IMR-90 (cell line): ENCODE data around the gene ASB1. TPM values are rescaled to one million over a fixed set of nuclear protein-coding genes. Genes with fewer than 3 reads are reported as not detected.
"Not testable (repeated sequence)": the region's sequence is repeated elsewhere in the genome, so short reads cannot be mapped to it uniquely, and the experiment has no call there.

Experiments
- ATAC-seq: fragments of 200-7000 bp; cut with Tn5 transposase; 2 replicates; pipeline ENCODE4 v1.9.1; 2020; ENCODE audit warnings: low read depth, mild to moderate bottlenecking, moderate library complexity
- BruUV-seq: library from RNA; stranded (reverse); fragments of 400-500 nt; replicated peaks from 2 replicates; lab custom pipeline; 2021; lab: Mats Ljungman, UMichigan
- CTCF ChIA-PET: fragments of 300-600 bp; formaldehyde crosslinking; extraction: SDS; loops from one replicate; lab custom pipeline; 2021; ENCODE audit warnings: antibody characterized with exemption; lab: Yijun Ruan, JAX
- POLR2A ChIA-PET: fragments of 300-600 bp; sonication (Branson Sonifier 250); formaldehyde crosslinking; loops from one replicate; lab custom pipeline; 2022; ENCODE audit warnings: antibody characterized with exemption; ENCODE audit not compliant: unreplicated experiment; lab: Charles Lee
- DNase-seq: peaks from one replicate; pipeline ENCODE4 v3.0.0; 2013
- H2AFZ ChIP-seq: replicated peaks from 2 replicates; pipeline ENCODE3; 2013; ENCODE audit warnings: low read length, mild to moderate bottlenecking; ENCODE audit not compliant: poor library complexity
- H2AK5ac ChIP-seq: 2 replicates; pipeline ENCODE4 v1.6.1; 2013; ENCODE audit warnings: low read depth, low read length, inconsistent platforms
- H2AK9ac ChIP-seq: replicated peaks from 2 replicates; pipeline ENCODE3; 2013; ENCODE audit warnings: mild to moderate bottlenecking, low read depth, low read length, moderate library complexity; ENCODE audit not compliant: poor library complexity
- H2BK120ac ChIP-seq: 2 replicates; pipeline ENCODE4 v1.6.1; 2013; ENCODE audit warnings: low read depth, low read length, inconsistent platforms
- H2BK15ac ChIP-seq: 3 replicates; pipeline ENCODE4 v1.6.1; 2013; ENCODE audit warnings: low read depth, low read length, inconsistent platforms
- H2BK20ac ChIP-seq: 2 replicates; pipeline ENCODE4 v1.6.1; 2013; ENCODE audit warnings: low read depth, mild to moderate bottlenecking, inconsistent platforms, low read length, moderate library complexity
- H2BK5ac ChIP-seq: 2 replicates; pipeline ENCODE4 v1.6.1; 2013; ENCODE audit warnings: mild to moderate bottlenecking, low read depth, low read length, inconsistent platforms; ENCODE audit not compliant: poor library complexity, severe bottlenecking
- H3K14ac ChIP-seq: replicated peaks from 2 replicates; pipeline ENCODE4 v1.6.1; 2013; ENCODE audit warnings: low read depth, low read length, inconsistent platforms
- H3K18ac ChIP-seq: 2 replicates; pipeline ENCODE4 v1.6.1; 2013; ENCODE audit warnings: low read depth, low read length, control low read depth
- H3K23ac ChIP-seq: 2 replicates; pipeline ENCODE4 v1.6.1; 2013; ENCODE audit warnings: low read depth, low read length, inconsistent platforms
- H3K27ac ChIP-seq: 2 replicates; pipeline ENCODE4 v1.5.1; 2013; ENCODE audit warnings: mild to moderate bottlenecking, control low read depth, low read length; ENCODE audit not compliant: insufficient read depth
- H3K27me3 ChIP-seq: 2 replicates; pipeline ENCODE4 v1.6.1; 2013; ENCODE audit warnings: low read length; ENCODE audit not compliant: control insufficient read depth, insufficient read depth
- H3K36me3 ChIP-seq: 2 replicates; pipeline ENCODE4 v1.6.1; 2013; ENCODE audit warnings: low read length, mixed read lengths; ENCODE audit not compliant: control insufficient read depth, insufficient read depth
- H3K4ac ChIP-seq: 2 replicates; pipeline ENCODE4 v1.6.1; 2013; ENCODE audit warnings: low read depth, low read length, inconsistent platforms
- H3K4me1 ChIP-seq: 2 replicates; pipeline ENCODE4 v1.6.1; 2013; ENCODE audit warnings: low read length, mixed read lengths; ENCODE audit not compliant: control insufficient read depth, insufficient read depth
- H3K4me2 ChIP-seq: 2 replicates; pipeline ENCODE4 v1.6.1; 2013; ENCODE audit warnings: low read depth, mild to moderate bottlenecking, control low read depth, low read length, moderate library complexity
- H3K4me3 ChIP-seq: 2 replicates; pipeline ENCODE4 v1.5.1; 2013; ENCODE audit warnings: low read depth, mild to moderate bottlenecking, control low read depth, low read length, moderate library complexity; ENCODE audit not compliant: insufficient read depth
- H3K56ac ChIP-seq: 2 replicates; pipeline ENCODE4 v1.6.1; 2013; ENCODE audit warnings: low read length, inconsistent platforms; ENCODE audit not compliant: insufficient read depth; ENCODE audit errors: extremely low read depth
- H3K79me1 ChIP-seq, 2 experiments: 2 replicates each; pipeline ENCODE4 v1.6.1; 2013; ENCODE audit warnings: low read length in 2 of 2, inconsistent platforms in 1 of 2, low read depth in 1 of 2
- H3K9ac ChIP-seq: 2 replicates; pipeline ENCODE4 v1.6.1; 2013; ENCODE audit warnings: low read depth, low read length, control low read depth
- H3K9me1 ChIP-seq: 2 replicates; pipeline ENCODE4 v1.6.1; 2013; ENCODE audit warnings: low read length, inconsistent platforms; ENCODE audit not compliant: insufficient read depth
- H3K9me3 ChIP-seq: 2 replicates; pipeline ENCODE4 v1.6.1; 2013; ENCODE audit warnings: low read length; ENCODE audit not compliant: control insufficient read depth, insufficient read depth
- H4K20me1 ChIP-seq: 2 replicates; pipeline ENCODE4 v1.6.1; 2013; ENCODE audit warnings: low read length, inconsistent platforms; ENCODE audit not compliant: insufficient read depth
- H4K5ac ChIP-seq: 2 replicates; pipeline ENCODE4 v1.6.1; 2013; ENCODE audit warnings: mild to moderate bottlenecking, low read depth, low read length, control low read depth
- H4K8ac ChIP-seq, 2 experiments: 2 replicates each; pipeline ENCODE4 v1.6.1; 2013; ENCODE audit warnings: low read depth in 2 of 2, low read length in 2 of 2, control low read depth in 1 of 2, inconsistent platforms in 1 of 2
- H4K91ac ChIP-seq: 2 replicates; pipeline ENCODE4 v1.6.1; 2013; ENCODE audit warnings: low read depth, low read length, inconsistent platforms; ENCODE audit not compliant: insufficient read depth
- WGBS, 2 experiments: methylation state at CpG; one replicate each; pipeline versions ENCODE4 v1.1.5 to v1.1.7; 2013; ENCODE audit warnings: missing lambda C conversion rate in 2 of 2; ENCODE audit not compliant: insufficient read length in 1 of 2; ENCODE audit errors: extremely low coverage in 2 of 2; 5-methylcytosine and 5-hydroxymethylcytosine counted together
- dilution Hi-C: fragments of 300-500 bp; cut with HindIII; formaldehyde crosslinking; loops from one replicate; pipeline ENCODE4 v1.14.3; 2018; ENCODE audit warnings: low sequenced_read_pairs; ENCODE audit not compliant: unreplicated experiment
- in situ Hi-C: fragments of 300-500 bp; cut with MboI; formaldehyde crosslinking; loops from 3 replicates; pipeline ENCODE4 v1.14.3; 2019; ENCODE audit warnings: low sequenced_read_pairs, inconsistent platforms, mixed read lengths
- intact Hi-C: fragments of 100-400 bp; cut with micrococcal nuclease; formaldehyde crosslinking; loops from 2 replicates; pipeline ENCODE4 v1.10.0; 2022
- polyA plus RNA-seq, 3 experiments: library from polyadenylated mRNA; depleted of rRNA; stranded (reverse); fragments of >200 nt; gene quantifications; 2 replicates each; pipeline ENCODE4 v1.2.3, GENCODE V29; 2012; ENCODE audit warnings: low replicate concordance in 1 of 3
- total RNA-seq: library from RNA; depleted of rRNA; stranded (reverse); fragments of >200 nt; gene quantifications from 2 replicates; pipeline ENCODE4 v1.2.3, GENCODE V29; 2012

Gene ASB1
- total and polyA plus RNA-seq, 2 of the 4 experiments (the other 2 are of a cell fraction) = 23.5 to 37.3 TPM

- H3K18ac ChIP-seq, dilution Hi-C loops, H2AK5ac ChIP-seq, H2BK15ac ChIP-seq, H2BK20ac ChIP-seq, H3K9ac ChIP-seq, H3K9me3 ChIP-seq, ATAC-seq, H4K20me1 ChIP-seq, H2AFZ ChIP-seq, H4K91ac ChIP-seq, H3K4me1 ChIP-seq, H3K79me1 ChIP-seq, H3K4ac ChIP-seq, H3K9me1 ChIP-seq, H2BK120ac ChIP-seq, H3K4me3 ChIP-seq, H3K23ac ChIP-seq, H3K27ac ChIP-seq, BruUV-seq, H3K56ac ChIP-seq, DNase-seq, H4K5ac ChIP-seq, in situ Hi-C loops, H3K14ac ChIP-seq, H3K36me3 ChIP-seq, H4K8ac ChIP-seq, H3K27me3 ChIP-seq, H2BK5ac ChIP-seq, H2AK9ac ChIP-seq, H3K4me2 ChIP-seq, CTCF ChIA-PET, intact Hi-C loops: not testable (repeated sequence)
- WGBS, 2 experiments = 100% methylated on average over 2 of the region's 4 CpGs; no CpG with 5 or more reads in 1 of the 2 experiments
- POLR2A ChIA-PET = interaction anchor here (0.5 kb wide), 1 partner anchor 23 kb away, joined by 4 read pairs; no protein-coding TSS in a partner anchor
Observed at GRCh38 chr2:238405217-238405555, 21.5 kb upstream of the ASB1 start.
